GM21360 (cell line): ENCODE measurements around the gene GMPPA.

Source experiments
- ATAC-seq: cut with Tn5 transposase; IDR thresholded peaks from one replicate; pipeline ENCODE4 v1.9.1; 2021; ENCODE audit warnings: mild to moderate bottlenecking, moderate library complexity; ENCODE audit not compliant: unreplicated experiment

GMPPA gene

GRCh38 chr2:219484343-219485200, 14.1 kb upstream of the GMPPA start:
- no peak for ATAC-seq

DNA sequence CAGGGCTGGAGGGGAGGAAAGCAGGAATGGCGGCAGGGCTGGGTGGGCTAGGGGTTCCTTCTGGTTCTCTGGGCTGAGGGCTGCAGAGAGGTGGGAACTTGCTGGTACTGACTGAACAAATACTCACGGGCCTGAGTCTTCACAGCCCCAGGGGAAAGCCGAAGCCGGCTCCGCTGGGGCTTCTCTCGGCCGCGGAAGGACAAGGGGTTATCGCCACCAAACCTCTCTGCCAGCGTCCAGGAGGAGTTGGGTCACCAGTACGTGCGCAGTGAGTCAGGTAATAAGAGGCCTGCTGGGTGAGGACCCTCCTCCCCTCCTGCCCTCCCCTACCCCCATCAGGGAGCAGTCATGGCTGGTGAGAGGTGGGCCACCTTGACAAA, 13.5 kb upstream of the GMPPA start:
- no peak for ATAC-seq

GRCh38 chr2:219486380-219486959, 12.2 kb upstream of the GMPPA start:
- no peak for ATAC-seq

DNA sequence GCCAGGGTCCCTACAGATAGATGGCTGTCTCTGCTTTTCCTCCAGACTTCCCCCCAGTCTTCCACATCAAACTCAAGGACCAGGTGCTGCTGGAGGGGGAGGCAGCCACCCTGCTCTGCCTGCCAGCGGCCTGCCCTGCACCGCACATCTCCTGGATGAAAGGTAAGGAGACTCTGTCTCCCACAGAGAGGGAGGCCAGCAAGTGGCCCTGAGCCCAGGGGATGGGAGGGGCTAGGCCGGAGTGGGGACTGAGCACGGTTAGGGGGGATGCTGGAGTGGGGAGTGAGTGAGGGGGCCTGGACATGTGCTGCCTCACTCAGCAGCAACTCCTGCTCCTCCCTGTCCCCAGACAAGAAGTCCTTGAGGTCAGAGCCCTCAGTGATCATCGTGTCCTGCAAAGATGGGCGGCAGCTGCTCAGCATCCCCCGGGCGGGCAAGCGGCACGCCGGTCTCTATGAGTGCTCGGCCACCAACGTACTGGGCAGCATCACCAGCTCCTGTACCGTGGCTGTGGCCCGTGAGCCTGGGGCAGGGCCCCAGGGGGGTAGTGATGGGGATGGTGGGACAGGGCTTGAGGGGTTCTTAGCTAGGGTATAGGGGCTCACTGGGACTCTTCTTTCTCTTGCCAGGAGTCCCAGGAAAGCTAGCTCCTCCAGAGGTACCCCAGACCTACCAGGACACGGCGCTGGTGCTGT, 10.4 kb upstream of the GMPPA start:
- ATAC-seq, result no peak

DNA sequence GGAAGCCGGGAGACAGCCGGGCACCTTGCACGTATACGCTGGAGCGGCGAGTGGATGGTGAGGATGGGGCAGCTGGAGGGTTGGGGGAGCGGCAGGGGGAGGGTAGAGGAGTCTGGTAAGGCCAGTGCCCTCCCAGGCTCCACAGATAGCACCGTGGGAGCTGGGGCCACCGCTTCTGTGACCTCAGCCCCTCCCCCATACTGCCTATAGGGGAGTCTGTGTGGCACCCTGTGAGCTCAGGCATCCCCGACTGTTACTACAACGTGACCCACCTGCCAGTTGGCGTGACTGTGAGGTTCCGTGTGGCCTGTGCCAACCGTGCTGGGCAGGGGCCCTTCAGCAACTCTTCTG, 9.9 kb upstream of the GMPPA start:
- ATAC-seq, result no peak

DNA sequence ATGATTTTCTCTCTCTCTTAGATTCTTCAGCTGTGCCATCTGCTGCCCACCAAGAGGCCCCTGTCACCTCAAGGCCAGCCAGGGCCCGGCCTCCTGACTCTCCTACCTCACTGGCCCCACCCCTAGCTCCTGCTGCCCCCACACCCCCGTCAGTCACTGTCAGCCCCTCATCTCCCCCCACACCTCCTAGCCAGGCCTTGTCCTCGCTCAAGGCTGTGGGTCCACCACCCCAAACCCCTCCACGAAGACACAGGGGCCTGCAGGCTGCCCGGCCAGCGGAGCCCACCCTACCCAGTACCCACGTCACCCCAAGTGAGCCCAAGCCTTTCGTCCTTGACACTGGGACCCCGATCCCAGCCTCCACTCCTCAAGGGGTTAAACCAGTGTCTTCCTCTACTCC, 9.4 kb upstream of the GMPPA start:
- ATAC-seq, result no peak

- ATAC-seq, result no peak
Observed at GRCh38 chr2:219490186-219490585, 8.5 kb upstream of the GMPPA start.

DNA sequence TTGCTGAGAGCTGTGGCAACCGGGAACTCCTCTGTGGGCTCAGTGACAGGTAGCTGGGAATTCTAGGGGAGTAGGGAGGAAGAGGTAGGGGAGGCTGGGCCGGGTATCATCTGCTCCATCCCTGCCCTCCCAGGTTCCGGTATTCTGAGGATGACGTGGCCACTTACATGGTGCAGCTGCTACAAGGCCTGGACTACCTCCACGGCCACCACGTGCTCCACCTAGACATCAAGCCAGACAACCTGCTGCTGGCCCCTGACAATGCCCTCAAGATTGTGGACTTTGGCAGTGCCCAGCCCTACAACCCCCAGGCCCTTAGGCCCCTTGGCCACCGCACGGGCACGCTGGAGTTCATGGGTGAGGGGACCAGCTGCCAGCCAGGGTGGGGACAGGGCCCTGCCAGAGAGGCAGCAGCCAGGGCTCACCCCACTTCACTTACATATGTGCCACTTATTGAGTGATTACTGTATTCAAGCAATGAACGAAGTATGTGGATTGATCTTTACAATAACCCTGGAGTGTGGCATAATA, 8.0 kb upstream of the GMPPA start:
- ATAC-seq, result no peak

- no peak for ATAC-seq
Observed at GRCh38 chr2:219491278-219491963, 7.3 kb upstream of the GMPPA start.

DNA sequence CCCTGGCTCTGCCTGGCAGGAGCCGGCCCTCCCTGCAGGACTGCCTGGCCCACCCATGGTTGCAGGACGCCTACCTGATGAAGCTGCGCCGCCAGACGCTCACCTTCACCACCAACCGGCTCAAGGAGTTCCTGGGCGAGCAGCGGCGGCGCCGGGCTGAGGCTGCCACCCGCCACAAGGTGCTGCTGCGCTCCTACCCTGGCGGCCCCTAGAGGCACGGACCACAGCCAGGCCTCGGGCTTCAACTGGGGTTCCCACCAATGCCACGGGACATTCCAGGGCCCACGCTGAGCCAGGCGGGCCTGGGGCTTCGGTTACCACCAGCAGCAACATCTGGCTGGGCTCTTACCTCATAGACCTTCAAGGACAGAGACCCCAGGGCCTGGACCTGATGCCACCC, 6.1 kb upstream of the GMPPA start:
- ATAC-seq, result no peak

GRCh38 chr2:219493086-219493485, 5.6 kb upstream of the GMPPA start:
- ATAC-seq, result no peak

- ATAC-seq, result no peak
Observed at GRCh38 chr2:219494952-219495530, 3.6 kb upstream of the GMPPA start.

GRCh38 chr2:219495531-219496122, 3.1 kb upstream of the GMPPA start:
- ATAC-seq, result peak; percentile 24

DNA sequence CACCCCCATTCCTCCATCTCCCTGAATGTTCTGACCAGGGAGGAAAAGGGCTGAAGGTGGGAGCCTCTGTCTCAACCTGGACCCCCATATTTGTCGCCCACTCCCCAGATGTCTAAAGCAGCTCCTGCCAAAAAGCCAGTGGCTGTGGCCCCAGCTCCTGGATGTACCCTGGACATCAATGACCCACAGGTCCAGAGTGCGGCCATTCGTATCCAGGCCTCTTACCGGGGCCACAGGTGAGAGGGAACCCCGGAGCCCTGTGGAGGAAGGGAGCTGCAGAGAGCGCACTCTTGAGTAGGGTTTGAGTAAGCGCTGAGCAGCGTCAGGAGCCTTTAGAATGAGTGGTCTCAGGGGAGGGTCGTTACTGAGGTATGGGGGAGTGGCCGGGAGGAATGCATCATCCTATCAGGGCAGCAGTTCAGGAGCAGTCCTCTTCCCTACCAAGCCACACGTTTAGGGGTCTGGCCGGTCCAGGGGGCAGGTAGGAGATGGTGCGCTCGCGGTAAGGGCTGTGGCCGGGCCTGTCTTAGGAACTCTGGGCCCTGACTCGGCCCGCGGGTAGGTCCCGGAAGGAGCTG, 2.4 kb upstream of the GMPPA start:
- ATAC-seq, result no peak

DNA sequence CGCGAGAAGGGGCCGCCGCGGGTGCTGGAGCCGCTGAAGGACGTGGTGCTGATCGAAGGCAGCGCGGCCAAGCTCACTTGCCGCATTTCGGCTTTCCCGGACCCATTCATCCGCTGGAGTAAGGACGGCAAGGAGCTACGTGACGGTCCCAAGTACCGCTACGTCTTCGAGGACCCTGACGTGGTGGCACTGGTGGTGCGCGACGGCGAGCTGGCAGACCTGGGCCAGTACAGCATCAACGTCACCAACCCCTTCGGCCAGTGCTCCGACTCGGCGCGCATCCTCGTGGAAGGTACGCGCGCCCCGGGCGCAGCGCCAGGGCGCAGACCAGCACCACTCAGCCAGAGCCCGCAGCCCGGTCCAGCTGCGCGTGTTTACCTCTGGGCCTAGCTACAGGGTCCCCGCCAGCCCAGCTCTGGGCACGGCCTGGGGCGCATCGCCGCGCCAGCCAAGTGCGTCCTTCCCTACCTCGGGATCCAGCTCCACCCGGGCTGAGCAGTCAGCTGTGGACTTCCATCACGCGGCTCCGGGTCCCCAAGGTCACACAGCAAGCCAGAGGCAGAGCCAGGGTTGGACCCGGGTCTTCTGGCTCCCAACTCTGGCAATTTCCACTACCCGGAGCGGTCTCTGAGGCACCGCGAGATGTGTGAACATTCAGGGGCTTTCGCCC, 1.7 kb upstream of the GMPPA start:
- no peak for ATAC-seq

DNA sequence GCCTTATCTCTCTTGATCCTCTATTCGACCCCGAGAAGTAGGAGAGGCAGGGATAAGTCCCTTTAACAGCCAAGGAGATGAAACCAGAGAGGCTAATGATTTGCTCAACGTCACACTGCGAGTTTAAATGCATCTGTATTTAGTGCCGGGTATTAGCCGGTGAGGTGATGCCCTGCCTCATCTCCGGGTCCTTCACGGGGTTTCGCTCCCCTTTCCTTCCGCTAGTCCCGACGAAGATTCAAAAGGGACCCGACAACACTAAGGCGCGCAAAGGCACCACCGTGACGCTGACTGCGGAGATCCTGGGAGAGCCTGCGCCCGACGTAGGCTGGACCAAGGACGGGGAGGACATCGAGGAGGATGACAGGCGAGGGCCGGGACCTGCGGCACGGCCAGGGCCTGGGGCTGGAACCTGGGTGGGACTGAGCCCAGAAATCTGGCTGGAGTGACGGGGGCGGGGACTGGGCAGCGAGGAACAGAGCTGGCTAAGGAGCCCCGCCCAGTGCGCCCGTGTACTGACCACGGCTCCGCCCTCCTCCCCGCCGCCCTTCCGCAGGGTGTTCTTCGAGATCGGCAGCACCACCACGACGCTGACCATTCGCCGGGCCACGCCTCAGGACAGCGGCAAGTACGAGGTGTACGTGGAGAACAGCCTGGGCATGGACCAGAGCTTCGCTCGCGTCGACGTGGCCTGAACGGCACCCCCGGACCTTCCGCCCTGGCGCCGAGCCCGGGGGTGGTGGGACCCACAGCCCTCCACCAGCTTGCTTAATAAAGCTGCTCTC, 1.0 kb upstream of the GMPPA start:
- no peak for ATAC-seq

- no peak for ATAC-seq
Observed at GRCh38 chr2:219499058-219499307, 292 bp downstream of the GMPPA start.

DNA sequence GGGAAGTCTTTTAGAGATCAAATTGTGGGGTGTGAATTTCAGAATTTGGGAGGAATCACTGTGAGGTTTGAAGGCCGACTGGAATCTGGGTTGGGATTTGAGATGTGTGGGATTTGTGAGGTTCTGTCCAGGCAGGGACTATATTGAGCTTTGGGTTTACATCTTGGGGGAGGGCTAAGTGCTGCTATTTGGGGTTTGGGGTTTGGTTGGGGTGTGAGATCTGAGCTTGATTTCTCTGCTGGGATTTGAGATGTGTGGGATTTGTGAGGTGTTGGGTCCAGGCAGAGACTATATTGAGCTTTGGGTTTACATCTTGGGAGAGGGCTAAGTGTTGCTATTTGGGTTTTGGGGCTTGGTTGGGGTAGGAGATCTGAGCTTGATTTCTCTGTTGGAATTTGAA, 864 bp downstream of the GMPPA start:
- no peak for ATAC-seq

DNA sequence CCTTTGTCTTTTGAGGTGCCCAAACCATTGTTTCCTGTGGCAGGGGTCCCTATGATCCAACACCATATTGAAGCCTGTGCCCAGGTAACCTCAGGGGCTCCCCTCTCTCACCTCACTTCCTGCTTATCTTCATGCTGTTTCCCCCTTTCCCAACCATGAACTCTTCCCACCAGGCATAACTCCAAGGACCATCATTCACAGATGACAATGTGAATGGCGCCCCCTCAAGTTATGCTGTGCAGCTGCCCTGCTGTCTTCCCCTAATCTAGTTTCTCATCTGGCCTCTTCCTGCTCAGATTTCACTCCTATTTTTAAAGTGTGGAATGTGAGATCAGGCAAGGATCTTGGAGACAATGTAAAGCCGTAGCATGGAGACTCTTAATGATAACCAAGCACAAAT, 1.4 kb downstream of the GMPPA start:
- no peak for ATAC-seq
